Activated CD4-positive, alpha-beta T cell treated with anti-CD3 and anti-CD28 coated beads, Interleukin-2, amount 50 U/mL, for 48 hours (primary cell): ENCODE data around the gene OR51B5.
A peak's percentile ranks its signal among the peaks of the same experiment; 100 is the strongest.
"Not testable (repeated sequence)": the region's sequence is repeated elsewhere in the genome, so short reads cannot be mapped to it uniquely, and the experiment has no call there.

Source experiments
- DNase-seq, 2 experiments: peaks; one replicate each; pipeline ENCODE4 v3.0.0-alpha.2; 2020

Gene OR51B5

GRCh38 chr11:5343474-5344335 is at the start of gene OR51B5:
OR51B5 (minus strand) TSS chr11:5343524; CDS start chr11:5343524, 0 bp downstream.
- no peak for DNase-seq

- no peak for DNase-seq
Measured at GRCh38 chr11:5390210-5390609, 46.9 kb upstream of the OR51B5 start.

GRCh38 chr11:5384335-5384734 is 41.0 kb upstream of the OR51B5 start:
- DNase-seq: no peak

GRCh38 chr11:5383576-5383975 is 40.3 kb upstream of the OR51B5 start, which contains the start of gene OR51M1:
OR51M1 (plus strand) TSS chr11:5383812; CDS start chr11:5389399, 5,587 bp downstream.
- DNase-seq: no peak

GRCh38 chr11:5380740-5381342 is 37.5 kb upstream of the OR51B5 start:
- DNase-seq: peak; percentile 31 to 44

- DNase-seq: no peak
Measured at GRCh38 chr11:5369789-5370188, 26.5 kb upstream of the OR51B5 start.

GRCh38 chr11:5368502-5369043 is 25.2 kb upstream of the OR51B5 start:
- no peak for DNase-seq

DNA sequence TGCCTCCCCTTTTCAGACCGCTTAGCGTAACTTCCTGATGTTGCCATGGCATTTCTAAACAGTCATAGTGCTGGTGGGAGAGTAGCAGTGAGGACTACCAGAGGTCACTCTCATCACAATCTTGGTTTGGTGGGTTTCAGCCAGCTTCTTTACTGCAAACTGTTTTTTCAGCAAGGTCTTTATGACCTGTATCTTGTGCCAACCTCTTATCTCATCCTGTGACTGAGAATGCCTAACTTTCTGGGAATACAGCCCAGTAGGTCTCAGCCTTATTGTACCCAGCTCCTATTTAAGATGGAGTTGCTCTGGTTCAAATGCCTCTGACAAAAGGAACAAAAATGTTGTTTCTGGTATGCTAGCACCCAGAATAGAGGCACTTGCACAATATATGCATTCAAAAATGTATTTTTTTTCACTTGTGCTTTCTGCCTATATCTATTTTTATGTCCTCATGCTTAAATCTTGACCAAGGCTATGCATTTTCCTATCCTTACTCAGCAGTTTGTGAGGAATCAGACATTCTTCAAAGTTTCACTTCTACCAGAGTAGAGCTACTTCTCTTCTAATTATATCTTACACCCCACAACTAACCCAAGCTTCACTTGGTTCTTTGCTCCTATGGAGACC is 24.2 kb upstream of the OR51B5 start:
- DNase-seq: no peak

GRCh38 chr11:5366856-5367255 is 23.5 kb upstream of the OR51B5 start:
- no peak for DNase-seq

- DNase-seq: not testable (repeated sequence)
Measured at GRCh38 chr11:5366365-5366764, 23.0 kb upstream of the OR51B5 start.

DNA sequence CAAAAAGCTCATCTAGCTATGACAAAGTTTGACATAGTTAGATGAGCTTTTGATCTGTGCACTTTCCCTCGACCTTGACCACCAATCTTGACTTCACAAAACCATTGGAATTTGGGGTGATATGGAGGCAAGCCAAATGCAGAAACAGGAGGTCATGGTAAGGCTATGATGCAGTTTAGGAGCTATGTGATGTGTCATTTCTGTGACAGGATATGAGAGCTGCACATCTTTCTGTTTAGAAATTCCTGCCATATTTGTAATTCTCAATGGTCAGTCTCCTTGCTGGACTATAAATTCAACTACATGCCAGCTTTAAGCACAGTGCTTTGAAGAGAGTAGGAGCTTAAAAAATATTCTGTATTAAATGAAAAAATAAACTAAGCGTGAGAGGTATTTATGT is 20.9 kb upstream of the OR51B5 start:
- DNase-seq: no peak

- DNase-seq: no peak
Measured at GRCh38 chr11:5363679-5364078, 20.4 kb upstream of the OR51B5 start.

DNA sequence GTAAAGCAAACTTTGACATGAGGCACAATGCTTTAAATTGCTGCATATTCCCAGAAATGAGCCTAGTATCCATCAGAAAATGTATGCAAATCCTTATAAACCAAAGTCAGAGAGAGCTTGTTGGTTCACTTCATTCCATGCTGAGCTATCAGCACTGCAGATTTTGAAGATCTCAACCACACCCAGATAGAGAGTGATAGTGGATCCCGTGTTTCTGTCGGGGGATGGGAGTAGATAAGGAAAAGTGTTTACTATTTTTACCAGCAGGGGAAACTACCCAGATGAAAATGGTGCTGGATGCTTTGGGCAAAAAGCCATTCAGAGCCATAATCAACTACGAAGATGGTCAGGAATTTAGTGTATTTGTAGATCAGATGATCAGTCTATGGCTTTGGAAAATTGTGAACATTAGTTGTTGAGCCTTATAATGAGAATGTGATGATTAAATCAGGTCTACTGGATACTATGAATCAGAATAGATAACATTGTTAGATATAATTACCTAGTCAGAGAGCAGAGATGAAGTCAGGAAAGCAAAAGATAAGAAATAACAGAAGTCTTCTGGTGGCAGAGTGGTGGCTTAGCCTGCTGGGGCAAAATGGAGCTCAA is 18.8 kb upstream of the OR51B5 start:
- DNase-seq: no peak

DNA sequence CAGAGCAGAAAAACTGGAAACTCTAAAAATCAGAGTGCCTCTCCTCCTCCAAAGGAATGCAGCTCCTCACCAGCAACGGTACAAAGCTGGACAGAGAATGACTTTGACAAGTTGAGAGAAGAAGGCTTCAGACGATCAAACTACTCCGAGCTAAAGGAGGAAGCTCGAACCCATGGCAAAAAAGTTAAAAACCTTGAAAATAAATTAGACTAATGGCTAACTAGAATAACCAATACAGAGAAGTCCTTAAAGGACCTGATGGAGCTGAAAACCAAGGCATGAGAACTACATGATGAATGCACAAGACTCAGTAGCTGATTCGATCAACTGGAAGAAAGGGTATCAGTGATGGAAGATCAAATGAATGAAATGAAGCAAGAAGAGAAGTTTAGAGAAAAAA is 12.7 kb upstream of the OR51B5 start:
- not testable (repeated sequence) for DNase-seq

- DNase-seq: no peak
Measured at GRCh38 chr11:5351208-5351607, 7.9 kb upstream of the OR51B5 start, which contains the start of gene OR51B6. OR51B6 (plus strand) TSS chr11:5351508; CDS start chr11:5351508, 0 bp downstream.

DNA sequence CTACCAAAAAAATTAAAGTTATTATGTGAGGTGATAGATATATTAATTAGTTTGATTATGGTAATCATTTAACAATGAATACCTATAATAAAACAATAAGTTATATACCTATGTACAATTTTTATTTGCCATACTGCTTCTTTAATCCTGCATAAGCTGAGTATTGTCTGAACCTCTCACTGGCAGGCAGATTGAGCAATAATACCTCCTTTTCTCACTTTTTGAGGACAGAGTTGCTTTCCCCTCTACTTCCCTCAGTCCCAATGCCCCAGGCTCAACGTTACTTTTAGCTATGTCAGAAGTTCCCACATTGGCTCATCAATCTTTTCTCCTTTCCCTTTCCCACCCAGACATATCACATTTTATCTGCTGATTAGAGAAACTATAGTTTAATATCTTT is 6.2 kb upstream of the OR51B5 start:
- no peak for DNase-seq

DNA sequence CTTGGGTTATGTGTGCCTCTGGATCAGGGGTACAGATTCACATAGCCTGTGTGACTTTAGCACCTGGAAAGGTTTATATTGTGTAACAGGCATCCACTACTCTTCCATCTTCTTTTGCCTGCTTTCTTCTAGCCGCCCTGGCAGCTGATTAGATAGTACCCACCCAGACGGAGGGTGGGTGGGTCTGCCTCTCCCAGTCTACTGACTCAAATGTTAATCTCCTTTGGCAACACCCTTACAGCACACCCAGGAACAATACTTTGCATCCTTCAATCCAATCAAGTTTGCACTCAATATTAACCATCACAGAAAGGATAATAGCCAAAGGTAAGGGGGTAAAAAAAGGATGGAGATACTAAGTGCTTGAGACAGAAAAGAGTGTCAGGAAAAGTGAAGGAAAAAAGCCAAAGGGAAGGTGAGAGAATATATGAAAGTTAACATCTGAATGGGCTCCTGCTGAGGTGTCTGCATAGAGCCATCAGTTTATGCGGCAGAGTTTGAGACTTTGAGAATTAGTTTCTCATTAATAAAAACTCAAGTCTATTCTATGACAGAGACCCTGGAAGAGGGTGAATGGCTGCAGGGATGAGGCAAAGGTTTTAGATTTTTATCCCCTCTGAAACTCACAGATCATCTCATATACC is 5.3 kb upstream of the OR51B5 start:
- DNase-seq: no peak

- no peak for DNase-seq
Measured at GRCh38 chr11:5345831-5346230, 2.5 kb upstream of the OR51B5 start.

DNA sequence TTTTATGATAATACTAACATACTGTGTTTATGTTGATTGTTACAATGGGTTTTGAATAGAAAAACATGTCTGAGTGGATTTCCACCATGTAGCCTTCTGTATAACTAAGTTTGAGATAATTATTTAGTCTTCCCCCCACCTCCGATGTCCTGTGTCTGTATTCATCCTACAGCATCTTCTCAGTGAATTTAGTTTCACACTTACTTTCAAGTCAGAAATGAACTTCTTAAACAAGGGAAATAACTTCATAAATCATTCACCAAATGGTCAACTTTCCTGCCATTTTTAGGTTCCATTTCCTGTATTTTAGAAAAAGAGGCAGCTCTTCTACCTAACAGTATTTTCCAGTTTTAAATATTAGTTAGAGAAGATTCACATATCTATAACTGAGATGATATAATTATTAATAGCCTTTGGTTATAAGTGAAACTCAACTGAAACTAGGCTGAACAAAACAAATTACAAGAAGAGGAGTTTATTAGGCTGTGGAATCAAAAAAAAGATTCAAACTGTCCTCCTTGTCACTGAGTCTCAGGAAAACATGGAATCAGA is 3.5 kb downstream of the OR51B5 start:
- DNase-seq: no peak

GRCh38 chr11:5337253-5337652 is 6.1 kb downstream of the OR51B5 start:
- DNase-seq: not testable (repeated sequence)

GRCh38 chr11:5336331-5336730 is 7.0 kb downstream of the OR51B5 start:
- DNase-seq: no peak

DNA sequence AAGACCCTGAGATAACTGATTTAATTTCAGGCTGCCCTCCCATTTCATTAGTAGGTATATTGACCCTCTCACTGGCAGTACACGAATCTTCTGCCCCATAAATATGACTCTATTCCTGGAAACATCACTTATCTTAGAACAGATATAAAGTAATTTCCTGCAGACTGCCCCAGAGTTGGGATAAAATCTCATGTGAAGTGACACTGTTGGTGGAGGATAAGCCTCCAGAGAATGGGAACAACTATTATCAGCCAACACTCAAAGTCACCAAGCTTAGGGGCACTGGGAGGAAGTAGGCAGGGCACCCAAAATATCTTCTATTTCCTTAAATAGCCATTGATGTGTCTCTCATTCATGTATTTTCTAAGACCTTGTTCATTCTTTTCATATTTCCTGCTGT is 8.2 kb downstream of the OR51B5 start:
- no peak for DNase-seq
